Gastrocnemius medialis (tissue), 4 donors: ENCODE results near the gene SLC16A8. TPM values are rescaled to one million over a fixed set of nuclear protein-coding genes. Genes with fewer than 3 reads are reported as not detected.

Experiments used
- ATAC-seq, 2 donors: fragments of 150-250 bp; one replicate each; pipeline ENCODE4 v1.9.1; 2016
- DNase-seq, 2 donors: peaks; one replicate each; pipeline ENCODE4 v3.0.0-alpha.2; 2019
- H3K27ac ChIP-seq, 4 donors: fragments of 200-600 bp; sonication (generic); 1 replicate in 1 of 4; 2 replicates in 3 of 4; pipeline ENCODE4 v1.5.1; 2016 to 2018; ENCODE audit warnings: mild to moderate bottlenecking in 2 of 4, moderate library complexity in 1 of 4
- H3K27me3 ChIP-seq, 3 donors: fragments of 200-600 bp; sonication (generic) in 2 of 3; 1 replicate in 1 of 3; 2 replicates in 2 of 3; pipeline versions ENCODE4 v1.5.1 to v1.6.0; 2016 to 2019; ENCODE audit warnings: mild to moderate bottlenecking in 1 of 3, moderate library complexity in 1 of 3
- H3K36me3 ChIP-seq, 2 donors: fragments of 200-600 bp; sonication (generic) in 1 of 2; one replicate each; pipeline ENCODE4 v1.5.1; 2017 to 2018
- H3K4me1 ChIP-seq, 2 donors: fragments of 200-600 bp; sonication (generic) in 1 of 2; one replicate each; pipeline ENCODE4 v1.5.1; 2016 to 2017; ENCODE audit warnings: mild to moderate bottlenecking in 2 of 2
- H3K4me3 ChIP-seq, 4 donors: fragments of 200-600 bp; sonication (generic) in 3 of 4; 1 replicate in 1 of 4; 2 replicates in 3 of 4; pipeline ENCODE4 v1.5.1; 2016 to 2019; ENCODE audit warnings: mild to moderate bottlenecking in 2 of 4
- H3K9me3 ChIP-seq, 3 donors: fragments of 200-600 bp; sonication (generic) in 2 of 3; 1 replicate in 1 of 3; 2 replicates in 2 of 3; pipeline ENCODE4 v1.5.1; 2016 to 2019
- CTCF ChIP-seq, 5 experiments: fragments of 450-650 bp in 3 of 5; fragments of 200-600 bp in 2 of 5; sonication (generic) in 2 of 5; IDR thresholded peaks in 4 of 5; conservative IDR thresholded peaks in 1 of 5; 1 replicate in 4 of 5; 2 replicates in 1 of 5; pipeline ENCODE4 v1.5.1; 2016 to 2019; ENCODE audit warnings: antibody characterized with exemption in 5 of 5, mild to moderate bottlenecking in 3 of 5, moderate library complexity in 3 of 5
- POLR2A ChIP-seq, 2 donors: fragments of 450-650 bp; IDR thresholded peaks; one replicate each; pipeline ENCODE4 v1.6.1; 2017; ENCODE audit warnings: antibody characterized with exemption in 2 of 2, mild to moderate bottlenecking in 2 of 2, moderate library complexity in 2 of 2
- in situ Hi-C, 4 donors: fragments of 200-750 bp; cut with MboI; loops; one replicate each; pipeline versions ENCODE4 v1.15.0 to v1.8.0; 2017; ENCODE audit warnings: low sequenced_read_pairs in 4 of 4
- intact Hi-C: fragments of 100-400 bp; cut with DNase I; formaldehyde crosslinking; loops from one replicate; pipeline ENCODE4 v1.15.1; 2023; ENCODE audit warnings: low total_unique reads
- total RNA-seq, 4 donors: library from RNA; depleted of rRNA; stranded (reverse); fragments of >200 nt; gene quantifications; one replicate each; pipeline versions ENCODE4 v1.1.0 to v1.2.3, GENCODE V29; 2016

The SLC16A8 gene
- total RNA-seq, 4 donors from 2014 or later = 0.42 TPM; not detected in 3

GRCh38 chr22:38033522-38034277 is 50.3 kb downstream of the SLC16A8 start:
- Histone ChIP-seq H3K27me3 (no peaks in the 10 kb centered on the region), H3K9me3 (no peaks in the 10 kb centered on the region), H3K36me3 (no peaks in the 10 kb centered on the region), H3K4me3 (no peak overlapping the region), H3K4me1 (peaks cover 8 to 11% of the 10 kb centered on the region in 2 donors), H3K27ac (peak overlapping the region; percentile 10 to 57 (median 48))
- ATAC-seq (no peak), DNase-seq (no peak)
- intact Hi-C loops = no loop called here
- in situ Hi-C loops = no loop called here
- TF ChIP-seq POLR2A (IDR thresholded peaks at IDR 0.05) (no peak), CTCF (IDR thresholded peaks at IDR 0.05 in 4 of 5, conservative IDR thresholded peaks at IDR 0.05 in 1 of 5) (no peak)

GRCh38 chr22:38032681-38033521 is 51.1 kb downstream of the SLC16A8 start:
- ATAC-seq (no peak), DNase-seq (no peak)
- Histone ChIP-seq H3K27ac (peak overlapping the region in 2 of 4 donors; percentile 47 to 50), H3K27me3 (no peaks in the 10 kb centered on the region), H3K4me1 (peaks cover 8 to 11% of the 10 kb centered on the region in 2 donors), H3K9me3 (no peaks in the 10 kb centered on the region), H3K4me3 (no peak overlapping the region), H3K36me3 (no peaks in the 10 kb centered on the region)
- intact Hi-C loops = no loop called here
- TF ChIP-seq POLR2A (IDR thresholded peaks at IDR 0.05) (no peak), CTCF (IDR thresholded peaks at IDR 0.05 in 4 of 5, conservative IDR thresholded peaks at IDR 0.05 in 1 of 5) (no peak)
- in situ Hi-C loops = no loop called here

DNA sequence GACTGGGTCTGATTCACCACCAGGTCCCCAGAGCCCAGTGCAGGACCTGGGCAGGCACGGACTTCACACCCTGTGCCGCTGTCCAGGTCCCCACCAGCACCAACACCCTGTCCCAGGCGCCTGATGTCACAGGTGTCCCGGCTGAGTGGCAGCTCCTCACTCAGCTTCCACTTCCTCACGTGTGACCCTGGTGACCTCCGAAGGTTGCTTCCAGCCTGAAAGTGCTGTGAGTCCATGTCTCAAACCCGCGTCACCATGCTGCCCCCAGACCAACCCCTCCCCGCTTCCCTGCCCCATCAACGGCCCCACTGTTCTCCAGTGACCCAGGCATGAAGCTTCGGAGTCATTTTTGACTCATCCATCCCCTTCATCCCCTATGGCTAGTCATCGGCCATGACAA is 52.5 kb downstream of the SLC16A8 start:
- DNase-seq (no peak), ATAC-seq (no peak)
- in situ Hi-C loops (no loop called here), intact Hi-C loops (no loop called here)
- no peak for TF ChIP-seq POLR2A (IDR thresholded peaks at IDR 0.05)
- no peak for TF ChIP-seq CTCF (IDR thresholded peaks at IDR 0.05 in 4 of 5, conservative IDR thresholded peaks at IDR 0.05 in 1 of 5)
- Histone ChIP-seq H3K9me3 (no peaks in the 10 kb centered on the region), H3K27ac (no peak overlapping the region), H3K36me3 (no peaks in the 10 kb centered on the region), H3K4me3 (no peak overlapping the region), H3K4me1 (peaks cover 8 to 11% of the 10 kb centered on the region in 2 donors), H3K27me3 (no peaks in the 10 kb centered on the region)

- no peaks in the 10 kb centered on the region for H3K9me3 ChIP-seq
- in situ Hi-C loops (no loop called here), intact Hi-C loops (no loop called here)
- DNase-seq (no peak), ATAC-seq (no peak)
- H3K36me3 ChIP-seq = no peaks in the 10 kb centered on the region
- no peak overlapping the region for H3K4me3 ChIP-seq
- H3K4me1 ChIP-seq = peaks cover 8 to 11% of the 10 kb centered on the region in 2 donors
- no peak for TF ChIP-seq CTCF (IDR thresholded peaks at IDR 0.05 in 4 of 5, conservative IDR thresholded peaks at IDR 0.05 in 1 of 5)
- no peak for TF ChIP-seq POLR2A (IDR thresholded peaks at IDR 0.05)
- no peaks in the 10 kb centered on the region for H3K27me3 ChIP-seq
- peak overlapping the region in 2 of 4 donors; percentile 14 to 18 for H3K27ac ChIP-seq
These were observed 53.5 kb downstream of the SLC16A8 start for GRCh38 chr22:38030311-38031133.
